Adrenal gland (tissue), 5 donors: ENCODE data around the gene LOC128125822.

Experiments
- CTCF ChIP-seq, 6 experiments: fragments of 450-650 bp in 4 of 6; fragments of 200-600 bp in 2 of 6; sonication (generic) in 1 of 6; IDR thresholded peaks; 1 replicate in 5 of 6; 2 replicates in 1 of 6; pipeline versions ENCODE4 v1.5.1 to v1.8.0; 2016 to 2021; ENCODE audit warnings: antibody characterized with exemption in 6 of 6, mild to moderate bottlenecking in 2 of 6, moderate library complexity in 1 of 6
- POLR2A ChIP-seq, 2 donors: fragments of 450-650 bp; IDR thresholded peaks; one replicate each; pipeline ENCODE4 v1.6.1; 2017; ENCODE audit warnings: antibody characterized with exemption in 2 of 2, mild to moderate bottlenecking in 2 of 2, moderate library complexity in 1 of 2
- donor health status: DM: no; HTN: no; CAD: no.

DNA sequence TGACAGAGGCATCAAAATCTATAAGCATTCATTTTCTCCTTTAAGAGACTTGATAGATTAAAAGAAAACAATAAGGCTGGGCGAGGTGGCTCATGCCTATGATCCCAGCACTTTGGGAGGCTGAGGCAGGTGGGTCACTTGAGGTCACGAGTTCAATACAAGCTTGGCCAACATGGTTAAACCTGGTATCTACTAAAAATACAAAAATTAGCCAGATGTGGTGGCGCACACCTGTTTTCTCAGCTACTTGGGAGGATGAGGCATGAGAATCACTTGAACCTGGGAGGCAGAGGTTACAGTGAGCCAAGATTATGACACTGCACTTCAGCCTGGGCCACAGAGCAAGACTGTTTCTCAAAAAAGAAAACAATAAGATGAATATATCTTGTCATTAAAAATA lies 39.3 kb upstream of the LOC128125822 start:
- TF ChIP-seq CTCF (IDR thresholded peaks at IDR 0.05) (no peak), POLR2A (IDR thresholded peaks at IDR 0.05) (no peak)
